Gastrocnemius medialis (tissue), 4 donors: ENCODE data around the gene FAN1. TPM values are rescaled to one million over a fixed set of nuclear protein-coding genes. Genes with fewer than 3 reads are reported as not detected.
A peak's percentile ranks its signal among the peaks of the same experiment; 100 is the strongest.

Experiments used
- ATAC-seq, 2 donors: fragments of 150-250 bp; one replicate each; pipeline ENCODE4 v1.9.1; 2016
- DNase-seq, 2 donors: peaks; one replicate each; pipeline ENCODE4 v3.0.0-alpha.2; 2019
- H3K27ac ChIP-seq, 4 donors: fragments of 200-600 bp; sonication (generic); 1 replicate in 1 of 4; 2 replicates in 3 of 4; pipeline ENCODE4 v1.5.1; 2016 to 2018; ENCODE audit warnings: mild to moderate bottlenecking in 2 of 4, moderate library complexity in 1 of 4
- H3K27me3 ChIP-seq, 3 donors: fragments of 200-600 bp; sonication (generic) in 2 of 3; 1 replicate in 1 of 3; 2 replicates in 2 of 3; pipeline versions ENCODE4 v1.5.1 to v1.6.0; 2016 to 2019; ENCODE audit warnings: mild to moderate bottlenecking in 1 of 3, moderate library complexity in 1 of 3
- H3K36me3 ChIP-seq, 2 donors: fragments of 200-600 bp; sonication (generic) in 1 of 2; one replicate each; pipeline ENCODE4 v1.5.1; 2017 to 2018
- H3K4me1 ChIP-seq, 2 donors: fragments of 200-600 bp; sonication (generic) in 1 of 2; one replicate each; pipeline ENCODE4 v1.5.1; 2016 to 2017; ENCODE audit warnings: mild to moderate bottlenecking in 2 of 2
- H3K4me3 ChIP-seq, 4 donors: fragments of 200-600 bp; sonication (generic) in 3 of 4; 1 replicate in 1 of 4; 2 replicates in 3 of 4; pipeline ENCODE4 v1.5.1; 2016 to 2019; ENCODE audit warnings: mild to moderate bottlenecking in 2 of 4
- H3K9me3 ChIP-seq, 3 donors: fragments of 200-600 bp; sonication (generic) in 2 of 3; 1 replicate in 1 of 3; 2 replicates in 2 of 3; pipeline ENCODE4 v1.5.1; 2016 to 2019
- POLR2A ChIP-seq, 2 donors: fragments of 450-650 bp; IDR thresholded peaks; one replicate each; pipeline ENCODE4 v1.6.1; 2017; ENCODE audit warnings: antibody characterized with exemption in 2 of 2, mild to moderate bottlenecking in 2 of 2, moderate library complexity in 2 of 2
- in situ Hi-C, 4 donors: fragments of 200-750 bp; cut with MboI; loops; one replicate each; pipeline versions ENCODE4 v1.15.0 to v1.8.0; 2017; ENCODE audit warnings: low sequenced_read_pairs in 4 of 4
- intact Hi-C: fragments of 100-400 bp; cut with DNase I; formaldehyde crosslinking; loops from one replicate; pipeline ENCODE4 v1.15.1; 2023; ENCODE audit warnings: low total_unique reads
- total RNA-seq, 4 donors: library from RNA; depleted of rRNA; stranded (reverse); fragments of >200 nt; gene quantifications; one replicate each; pipeline versions ENCODE4 v1.1.0 to v1.2.3, GENCODE V29; 2016
- TF ChIP-seq, protein P1 (sequence below), 5 experiments: fragments of 450-650 bp in 3 of 5; fragments of 200-600 bp in 2 of 5; sonication (generic) in 2 of 5; IDR thresholded peaks in 4 of 5; conservative IDR thresholded peaks in 1 of 5; 1 replicate in 4 of 5; 2 replicates in 1 of 5; pipeline ENCODE4 v1.5.1; 2016 to 2019; ENCODE audit warnings: antibody characterized with exemption in 5 of 5, mild to moderate bottlenecking in 3 of 5, moderate library complexity in 3 of 5

Gene FAN1
- total RNA-seq, 4 donors from 2014 or later, result 20.0 to 27.5 (median 25.3) TPM

DNA sequence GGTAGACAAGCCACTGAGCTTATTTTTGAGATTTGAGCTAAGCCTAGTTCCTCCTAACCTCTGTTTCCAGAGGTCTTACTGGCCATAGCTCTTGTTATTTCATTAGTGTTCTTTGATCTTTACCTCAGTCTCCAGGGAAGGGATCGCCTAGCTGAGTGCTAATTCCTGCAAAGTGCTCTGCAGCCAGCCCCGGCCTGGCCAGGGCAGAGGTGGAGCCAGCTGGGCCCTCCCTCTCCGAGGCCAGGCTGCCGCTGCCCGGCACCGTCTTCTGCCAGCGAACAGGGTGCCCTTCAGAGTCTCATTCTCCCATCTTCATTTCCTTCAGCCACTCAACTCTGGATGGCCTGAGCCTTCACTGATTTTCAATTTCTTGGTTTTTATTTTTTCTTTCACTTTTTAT lies 19.7 kb downstream of the FAN1 start:
- H3K27ac ChIP-seq, result peak overlapping the region; percentile 61 to 79 (median 78)
- intact Hi-C loops, result loop anchor here (5.0 kb wide), 1 partner anchor 69 kb away; the partner anchor contains the start of gene MTMR10
- in situ Hi-C loops, result no loop called here
- H3K27me3 ChIP-seq, result no peaks in the 10 kb centered on the region
- TF ChIP-seq POLR2A (IDR thresholded peaks at IDR 0.05), result no peak
- TF ChIP-seq, protein P1, sequence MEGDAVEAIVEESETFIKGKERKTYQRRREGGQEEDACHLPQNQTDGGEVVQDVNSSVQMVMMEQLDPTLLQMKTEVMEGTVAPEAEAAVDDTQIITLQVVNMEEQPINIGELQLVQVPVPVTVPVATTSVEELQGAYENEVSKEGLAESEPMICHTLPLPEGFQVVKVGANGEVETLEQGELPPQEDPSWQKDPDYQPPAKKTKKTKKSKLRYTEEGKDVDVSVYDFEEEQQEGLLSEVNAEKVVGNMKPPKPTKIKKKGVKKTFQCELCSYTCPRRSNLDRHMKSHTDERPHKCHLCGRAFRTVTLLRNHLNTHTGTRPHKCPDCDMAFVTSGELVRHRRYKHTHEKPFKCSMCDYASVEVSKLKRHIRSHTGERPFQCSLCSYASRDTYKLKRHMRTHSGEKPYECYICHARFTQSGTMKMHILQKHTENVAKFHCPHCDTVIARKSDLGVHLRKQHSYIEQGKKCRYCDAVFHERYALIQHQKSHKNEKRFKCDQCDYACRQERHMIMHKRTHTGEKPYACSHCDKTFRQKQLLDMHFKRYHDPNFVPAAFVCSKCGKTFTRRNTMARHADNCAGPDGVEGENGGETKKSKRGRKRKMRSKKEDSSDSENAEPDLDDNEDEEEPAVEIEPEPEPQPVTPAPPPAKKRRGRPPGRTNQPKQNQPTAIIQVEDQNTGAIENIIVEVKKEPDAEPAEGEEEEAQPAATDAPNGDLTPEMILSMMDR (IDR thresholded peaks at IDR 0.05 in 4 of 5, conservative IDR thresholded peaks at IDR 0.05 in 1 of 5), result no peak
- H3K9me3 ChIP-seq, result no peaks in the 10 kb centered on the region
- peak in 1 of 2 donors; percentile 52 for DNase-seq
- H3K36me3 ChIP-seq, result peaks cover 0 to 66% of the 10 kb centered on the region in 2 donors
- no peak overlapping the region for H3K4me3 ChIP-seq
- H3K4me1 ChIP-seq, result peaks cover 27 to 45% of the 10 kb centered on the region in 2 donors
- peak; percentile 30 to 62 for ATAC-seq

DNA sequence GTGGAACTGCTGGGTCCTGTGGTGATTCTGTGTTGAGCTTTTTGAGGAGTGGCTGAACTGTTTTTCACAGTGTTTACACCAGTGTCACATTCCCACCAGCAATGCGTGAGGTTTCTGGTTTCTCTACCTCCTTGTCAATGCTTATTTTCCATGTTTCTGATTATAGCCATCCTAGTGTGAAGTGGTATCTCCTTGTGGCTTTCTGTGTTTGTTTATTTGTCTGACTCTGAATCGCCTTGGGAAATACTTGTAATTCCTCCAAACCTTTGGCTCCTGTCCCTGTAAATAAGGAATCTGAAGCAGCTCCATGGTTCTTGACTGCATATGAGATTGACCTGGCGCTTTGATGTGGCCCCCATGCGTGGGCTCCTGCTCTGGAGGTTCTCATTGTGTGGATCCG lies 20.6 kb downstream of the FAN1 start:
- intact Hi-C loops (loop anchor here (5.0 kb wide), 1 partner anchor 68 kb away; the partner anchor contains the start of gene MTMR10), in situ Hi-C loops (no loop called here)
- Histone ChIP-seq H3K4me1 (peaks cover 27 to 45% of the 10 kb centered on the region in 2 donors), H3K27ac (peak overlapping the region in 3 of 4 donors; percentile 30 to 79 (median 78)), H3K36me3 (peaks cover 0 to 66% of the 10 kb centered on the region in 2 donors), H3K4me3 (no peak overlapping the region), H3K27me3 (no peaks in the 10 kb centered on the region), H3K9me3 (no peaks in the 10 kb centered on the region)
- DNase-seq (no peak), ATAC-seq (no peak)
- TF ChIP-seq, protein P1 (IDR thresholded peaks at IDR 0.05 in 4 of 5, conservative IDR thresholded peaks at IDR 0.05 in 1 of 5), result no peak
- no peak for TF ChIP-seq POLR2A (IDR thresholded peaks at IDR 0.05)

DNA sequence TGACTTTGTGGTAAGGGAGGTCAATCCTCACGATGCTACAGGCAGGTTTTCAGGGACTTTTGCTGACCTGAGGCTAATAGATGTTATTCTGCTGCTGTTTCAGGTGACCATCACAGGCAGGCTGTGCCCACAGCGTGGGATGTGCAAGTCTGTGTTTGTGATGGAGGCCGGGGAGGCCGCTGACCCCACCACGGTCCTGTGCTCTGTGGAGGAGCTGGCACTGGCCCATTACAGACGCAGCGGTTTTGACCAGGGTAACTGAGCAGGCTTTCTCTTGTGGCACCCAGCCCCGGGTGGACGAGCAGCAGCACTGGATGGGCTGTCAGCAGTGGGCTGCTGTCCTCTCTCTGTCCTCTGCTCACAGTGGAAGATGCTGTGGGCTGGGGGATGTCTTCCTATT lies 22.0 kb downstream of the FAN1 start:
- Histone ChIP-seq H3K36me3 (peaks cover 0 to 70% of the 10 kb centered on the region in 2 donors), H3K27ac (no peak overlapping the region), H3K27me3 (no peaks in the 10 kb centered on the region), H3K9me3 (no peaks in the 10 kb centered on the region), H3K4me3 (no peak overlapping the region), H3K4me1 (peaks cover 27 to 36% of the 10 kb centered on the region in 2 donors)
- DNase-seq (no peak), ATAC-seq (no peak)
- intact Hi-C loops, result no loop called here
- TF ChIP-seq, protein P1 (IDR thresholded peaks at IDR 0.05 in 4 of 5, conservative IDR thresholded peaks at IDR 0.05 in 1 of 5), result no peak
- no peak for TF ChIP-seq POLR2A (IDR thresholded peaks at IDR 0.05)
- in situ Hi-C loops, result no loop called here

DNA sequence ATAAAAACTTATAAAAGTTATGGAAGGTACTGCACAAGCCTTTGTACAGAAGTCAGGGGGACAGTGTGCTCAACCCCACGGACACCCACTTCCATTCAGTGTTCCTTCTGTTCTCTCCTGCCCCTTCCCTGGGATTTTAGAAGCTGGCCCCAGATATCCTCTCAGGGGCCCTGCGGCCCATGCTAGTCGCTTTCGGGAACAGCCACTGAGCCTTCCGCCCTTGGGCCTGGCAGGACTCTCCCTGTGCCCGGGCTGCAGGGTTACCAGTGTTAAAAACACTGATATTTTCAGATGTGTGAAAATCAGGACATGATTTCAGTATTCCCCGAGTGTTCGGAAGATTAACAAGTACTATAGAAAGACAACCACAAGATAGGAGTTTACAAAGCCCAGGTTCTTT lies 22.4 kb downstream of the FAN1 start:
- ATAC-seq, result no peak
- H3K36me3 ChIP-seq, result peaks cover 0 to 70% of the 10 kb centered on the region in 2 donors
- no peak for TF ChIP-seq POLR2A (IDR thresholded peaks at IDR 0.05)
- TF ChIP-seq, protein P1 (IDR thresholded peaks at IDR 0.05 in 4 of 5, conservative IDR thresholded peaks at IDR 0.05 in 1 of 5), result no peak
- H3K27ac ChIP-seq, result no peak overlapping the region
- in situ Hi-C loops, result no loop called here
- H3K4me3 ChIP-seq, result no peak overlapping the region
- H3K9me3 ChIP-seq, result no peaks in the 10 kb centered on the region
- peaks cover 27 to 31% of the 10 kb centered on the region in 2 donors for H3K4me1 ChIP-seq
- no peaks in the 10 kb centered on the region for H3K27me3 ChIP-seq
- intact Hi-C loops, result no loop called here
- no peak for DNase-seq
